IPS-11a (cell line): Measurements from ENCODE around the gene PPP1R3D.

Experiments used
- H3K4me3 ChIP-seq: one replicate; pipeline ENCODE4 v1.5.1; 2013; ENCODE audit warnings: low read depth, low read length, control low read depth

Gene PPP1R3D

GRCh38 chr20:59948828-59949720, 9.0 kb upstream of the PPP1R3D start:
- H3K4me3 ChIP-seq = no peak overlapping the region

GRCh38 chr20:59948212-59948611, 8.1 kb upstream of the PPP1R3D start:
- no peak overlapping the region for H3K4me3 ChIP-seq

- no peak overlapping the region for H3K4me3 ChIP-seq
Measured at GRCh38 chr20:59947376-59947775, 7.3 kb upstream of the PPP1R3D start.

- no peak overlapping the region for H3K4me3 ChIP-seq
Measured at GRCh38 chr20:59945731-59946130, 5.6 kb upstream of the PPP1R3D start.

GRCh38 chr20:59945175-59945574, 5.1 kb upstream of the PPP1R3D start:
- H3K4me3 ChIP-seq = no peak overlapping the region

- no peak overlapping the region for H3K4me3 ChIP-seq
Measured at GRCh38 chr20:59944726-59945125, 4.6 kb upstream of the PPP1R3D start.

- H3K4me3 ChIP-seq = no peak overlapping the region
Measured at GRCh38 chr20:59942245-59942644, 2.1 kb upstream of the PPP1R3D start.

GRCh38 chr20:59940956-59941294, 820 bp upstream of the PPP1R3D start:
- peak overlapping the region; percentile 87 for H3K4me3 ChIP-seq

- H3K4me3 ChIP-seq = peak overlapping the region; percentile 87
Measured at GRCh38 chr20:59939879-59940128, 301 bp downstream of the PPP1R3D start.

- peak overlapping the region; percentile 87 for H3K4me3 ChIP-seq
Measured at GRCh38 chr20:59939052-59939878, 840 bp downstream of the PPP1R3D start.

- H3K4me3 ChIP-seq = no peak overlapping the region
Measured at GRCh38 chr20:59938696-59939051, 1.4 kb downstream of the PPP1R3D start.

- no peak overlapping the region for H3K4me3 ChIP-seq
Measured at GRCh38 chr20:59938221-59938620, 1.9 kb downstream of the PPP1R3D start.

GRCh38 chr20:59937150-59937549, 3.0 kb downstream of the PPP1R3D start:
- no peak overlapping the region for H3K4me3 ChIP-seq

GRCh38 chr20:59936409-59936808, 3.7 kb downstream of the PPP1R3D start:
- no peak overlapping the region for H3K4me3 ChIP-seq

GRCh38 chr20:59935457-59936185, 4.5 kb downstream of the PPP1R3D start:
- H3K4me3 ChIP-seq = no peak overlapping the region

GRCh38 chr20:59933849-59934585, 6.1 kb downstream of the PPP1R3D start:
- peak overlapping the region; percentile 13 for H3K4me3 ChIP-seq

- H3K4me3 ChIP-seq = peak within 1 kb of the TSS; percentile 13
Measured at GRCh38 chr20:59933296-59933848, 6.7 kb downstream of the PPP1R3D start, which contains the start of gene SYCP2. Gene SYCP2 (minus strand): TSS chr20:59933637. CDS start chr20:59922413, 11,224 bp downstream.

GRCh38 chr20:59932616-59933295, 7.3 kb downstream of the PPP1R3D start:
- no peak overlapping the region for H3K4me3 ChIP-seq

GRCh38 chr20:59931511-59932312, 8.4 kb downstream of the PPP1R3D start:
- no peak overlapping the region for H3K4me3 ChIP-seq
